ENCODE data around the gene INPP5K.

GRCh38 chr17:1461198-1461944 lies 55.0 kb downstream of the INPP5K start:
- TF ChIP-seq CTCF (IDR thresholded peaks at IDR 0.05) (no peak), POLR2A (IDR thresholded peaks at IDR 0.05) (no peak)
